Upper lobe of left lung (tissue), 4 donors: Measurements from ENCODE around the gene SDHC.

Source experiments
- POLR2A ChIP-seq, 4 donors: fragments of 450-650 bp; IDR thresholded peaks; one replicate each; pipeline ENCODE4 v1.5.1; 2016 to 2017; ENCODE audit warnings: antibody characterized with exemption in 4 of 4, mild to moderate bottlenecking in 2 of 4
- TF ChIP-seq, protein P1 (sequence below), 6 experiments: fragments of 450-650 bp in 4 of 6; fragments of 200-600 bp in 2 of 6; sonication (generic) in 2 of 6; IDR thresholded peaks; one replicate each; pipeline ENCODE4 v1.5.1; 2016 to 2019; ENCODE audit warnings: antibody characterized with exemption in 6 of 6

DNA sequence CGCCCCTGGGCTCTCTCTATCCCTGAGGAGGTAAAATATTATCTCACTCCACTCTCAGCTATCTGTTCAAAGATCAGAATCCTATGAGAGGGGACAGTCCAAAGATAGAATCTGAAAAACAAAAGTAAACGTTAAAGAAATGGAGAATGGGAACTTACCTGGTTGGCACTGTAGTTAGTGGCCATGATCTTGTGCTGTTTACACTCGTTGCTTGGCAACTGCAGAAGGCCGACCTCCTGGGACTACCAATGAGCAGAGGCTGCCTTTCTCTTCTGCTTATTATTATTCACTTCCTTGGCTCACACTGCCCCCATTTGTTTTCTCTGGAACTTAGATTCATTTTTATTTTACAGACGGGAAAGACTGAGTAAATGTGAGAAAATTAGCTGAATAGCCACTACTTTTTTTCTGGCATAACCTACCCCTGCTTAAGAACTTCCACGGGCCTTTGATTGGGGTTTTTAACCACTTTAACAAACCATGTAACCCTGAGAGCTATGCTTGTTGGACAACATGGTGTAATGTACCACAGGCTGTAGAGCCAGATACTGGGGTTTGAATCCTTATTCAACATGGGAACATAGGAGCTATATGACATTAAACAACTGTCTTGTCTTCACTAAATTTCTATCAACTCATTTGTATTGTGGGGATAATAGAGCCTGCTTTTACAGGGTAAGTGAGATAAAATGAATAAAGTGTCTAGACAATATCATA lies 53.7 kb downstream of the SDHC start, which contains the start of gene CFAP126:
- TF ChIP-seq POLR2A (IDR thresholded peaks at IDR 0.05) = no peak
- TF ChIP-seq, protein P1, sequence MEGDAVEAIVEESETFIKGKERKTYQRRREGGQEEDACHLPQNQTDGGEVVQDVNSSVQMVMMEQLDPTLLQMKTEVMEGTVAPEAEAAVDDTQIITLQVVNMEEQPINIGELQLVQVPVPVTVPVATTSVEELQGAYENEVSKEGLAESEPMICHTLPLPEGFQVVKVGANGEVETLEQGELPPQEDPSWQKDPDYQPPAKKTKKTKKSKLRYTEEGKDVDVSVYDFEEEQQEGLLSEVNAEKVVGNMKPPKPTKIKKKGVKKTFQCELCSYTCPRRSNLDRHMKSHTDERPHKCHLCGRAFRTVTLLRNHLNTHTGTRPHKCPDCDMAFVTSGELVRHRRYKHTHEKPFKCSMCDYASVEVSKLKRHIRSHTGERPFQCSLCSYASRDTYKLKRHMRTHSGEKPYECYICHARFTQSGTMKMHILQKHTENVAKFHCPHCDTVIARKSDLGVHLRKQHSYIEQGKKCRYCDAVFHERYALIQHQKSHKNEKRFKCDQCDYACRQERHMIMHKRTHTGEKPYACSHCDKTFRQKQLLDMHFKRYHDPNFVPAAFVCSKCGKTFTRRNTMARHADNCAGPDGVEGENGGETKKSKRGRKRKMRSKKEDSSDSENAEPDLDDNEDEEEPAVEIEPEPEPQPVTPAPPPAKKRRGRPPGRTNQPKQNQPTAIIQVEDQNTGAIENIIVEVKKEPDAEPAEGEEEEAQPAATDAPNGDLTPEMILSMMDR (IDR thresholded peaks at IDR 0.05) = peak in 1 of 6 experiments; percentile 34
